Stomach (tissue), 4 donors: ENCODE results near the gene UAP1L1.

Experiments
- POLR2A ChIP-seq, 4 donors: fragments of 450-650 bp; IDR thresholded peaks; one replicate each; pipeline ENCODE4 v1.6.1; 2016; ENCODE audit warnings: antibody characterized with exemption in 4 of 4, control low read depth in 2 of 4, mild to moderate bottlenecking in 1 of 4, moderate library complexity in 1 of 4
- TF ChIP-seq, protein P1 (sequence below), 7 experiments: fragments of 450-650 bp in 4 of 7; fragments of 200-600 bp in 3 of 7; sonication (generic) in 3 of 7; IDR thresholded peaks; one replicate each; pipeline ENCODE4 v1.5.1; 2016 to 2019; ENCODE audit warnings: antibody characterized with exemption in 7 of 7, control low read depth in 2 of 7, mild to moderate bottlenecking in 1 of 7

DNA sequence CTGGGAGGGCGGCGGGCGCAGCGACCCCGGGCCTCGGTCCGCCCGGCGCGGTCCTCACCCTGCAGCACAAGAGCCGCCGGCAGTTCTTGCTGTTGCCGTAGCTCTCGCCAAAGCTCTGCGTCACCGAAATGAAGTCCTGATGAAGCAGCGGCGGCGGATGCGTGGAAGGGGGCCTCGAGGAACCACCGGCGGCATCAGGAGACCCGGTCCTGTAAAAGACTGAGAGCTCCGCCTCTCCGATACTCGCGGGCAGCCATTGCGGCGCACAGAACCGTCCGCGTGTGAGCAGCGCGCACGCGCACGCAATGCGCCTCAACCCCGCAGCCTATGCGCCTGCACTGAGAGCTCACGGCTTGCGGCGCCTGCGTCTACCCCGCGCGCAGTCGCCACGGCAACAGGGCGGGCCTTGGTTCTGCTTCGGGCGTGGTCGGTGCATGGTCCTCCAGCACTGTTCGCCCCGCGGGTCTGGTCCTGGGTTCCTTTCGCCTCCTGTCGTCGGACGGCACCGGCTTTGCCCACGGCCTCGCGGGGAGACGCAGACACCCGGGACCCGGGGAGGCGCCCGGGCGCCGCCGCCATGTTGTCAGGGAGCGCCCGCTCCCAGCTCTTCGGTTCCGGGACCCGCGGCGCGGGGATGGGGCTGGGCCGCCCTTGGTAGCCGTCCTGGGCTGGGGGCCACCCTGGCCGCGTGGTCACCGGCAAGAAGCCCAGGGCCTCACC is 52.3 kb downstream of the UAP1L1 start:
- TF ChIP-seq POLR2A (IDR thresholded peaks at IDR 0.05) = no peak
- TF ChIP-seq, protein P1, sequence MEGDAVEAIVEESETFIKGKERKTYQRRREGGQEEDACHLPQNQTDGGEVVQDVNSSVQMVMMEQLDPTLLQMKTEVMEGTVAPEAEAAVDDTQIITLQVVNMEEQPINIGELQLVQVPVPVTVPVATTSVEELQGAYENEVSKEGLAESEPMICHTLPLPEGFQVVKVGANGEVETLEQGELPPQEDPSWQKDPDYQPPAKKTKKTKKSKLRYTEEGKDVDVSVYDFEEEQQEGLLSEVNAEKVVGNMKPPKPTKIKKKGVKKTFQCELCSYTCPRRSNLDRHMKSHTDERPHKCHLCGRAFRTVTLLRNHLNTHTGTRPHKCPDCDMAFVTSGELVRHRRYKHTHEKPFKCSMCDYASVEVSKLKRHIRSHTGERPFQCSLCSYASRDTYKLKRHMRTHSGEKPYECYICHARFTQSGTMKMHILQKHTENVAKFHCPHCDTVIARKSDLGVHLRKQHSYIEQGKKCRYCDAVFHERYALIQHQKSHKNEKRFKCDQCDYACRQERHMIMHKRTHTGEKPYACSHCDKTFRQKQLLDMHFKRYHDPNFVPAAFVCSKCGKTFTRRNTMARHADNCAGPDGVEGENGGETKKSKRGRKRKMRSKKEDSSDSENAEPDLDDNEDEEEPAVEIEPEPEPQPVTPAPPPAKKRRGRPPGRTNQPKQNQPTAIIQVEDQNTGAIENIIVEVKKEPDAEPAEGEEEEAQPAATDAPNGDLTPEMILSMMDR (IDR thresholded peaks at IDR 0.05) = no peak
